HG02885 (cell line): ENCODE measurements around the gene SERPINA12.
"Not testable (repeated sequence)": the region's sequence is repeated elsewhere in the genome, so short reads cannot be mapped to it uniquely, and the experiment has no call there.

Experiments
- ATAC-seq: cut with Tn5 transposase; IDR thresholded peaks from one replicate; pipeline ENCODE4 v1.9.1; 2021; ENCODE audit warnings: mild to moderate bottlenecking; ENCODE audit not compliant: unreplicated experiment, poor library complexity

Gene SERPINA12

DNA sequence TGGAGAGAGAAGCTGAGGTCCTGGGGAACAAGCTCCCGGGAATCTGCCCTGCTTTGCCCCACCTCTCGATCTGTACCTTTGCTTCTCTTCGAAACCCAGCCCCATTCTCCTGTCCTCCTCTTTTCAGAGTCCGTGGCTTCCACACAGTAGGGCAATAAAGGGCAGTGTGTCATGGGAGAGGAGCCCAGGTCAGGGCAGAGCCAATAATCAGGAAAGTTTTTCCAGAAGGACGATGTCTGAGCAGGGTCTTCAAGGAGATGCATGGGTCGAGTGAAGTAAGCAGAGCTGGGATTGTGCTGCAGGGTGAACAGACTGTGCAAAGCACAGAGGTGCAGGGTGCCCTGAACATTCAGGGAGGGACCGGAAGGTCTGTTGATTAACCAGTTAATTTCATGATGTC is 29.9 kb upstream of the SERPINA12 start:
- ATAC-seq: no peak

DNA sequence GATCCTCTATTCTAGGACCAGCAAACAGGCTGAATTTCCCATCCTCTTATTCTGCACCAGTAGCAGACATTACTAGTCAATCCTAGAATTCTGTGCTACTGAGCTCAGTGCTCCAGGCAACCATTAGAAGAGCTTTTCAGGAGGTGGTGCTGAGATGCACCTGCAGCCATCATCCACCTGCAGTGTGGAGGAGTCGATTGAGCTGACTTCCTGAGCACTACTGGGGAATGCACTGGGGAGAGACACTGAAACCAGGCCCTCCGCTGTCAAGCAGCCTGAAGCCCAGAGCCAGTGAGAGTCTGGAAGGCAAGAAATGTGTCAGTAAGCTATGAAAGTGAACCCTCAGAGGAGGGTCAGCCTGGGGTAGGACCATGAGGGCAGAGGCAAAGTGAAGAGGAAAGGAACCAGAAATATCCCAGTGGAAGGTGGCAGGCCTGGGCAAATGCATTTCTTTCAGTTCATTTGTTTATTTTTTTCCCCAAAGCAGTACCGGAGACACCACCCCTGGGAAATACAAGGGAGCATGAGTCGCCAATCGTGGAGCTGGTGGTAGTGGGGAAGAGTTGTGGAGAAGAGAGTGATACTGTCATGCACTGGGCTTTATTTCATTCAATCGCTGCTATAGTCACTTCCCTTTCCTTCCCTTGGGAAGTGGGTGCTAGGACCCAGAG is 28.9 kb upstream of the SERPINA12 start:
- no peak for ATAC-seq

DNA sequence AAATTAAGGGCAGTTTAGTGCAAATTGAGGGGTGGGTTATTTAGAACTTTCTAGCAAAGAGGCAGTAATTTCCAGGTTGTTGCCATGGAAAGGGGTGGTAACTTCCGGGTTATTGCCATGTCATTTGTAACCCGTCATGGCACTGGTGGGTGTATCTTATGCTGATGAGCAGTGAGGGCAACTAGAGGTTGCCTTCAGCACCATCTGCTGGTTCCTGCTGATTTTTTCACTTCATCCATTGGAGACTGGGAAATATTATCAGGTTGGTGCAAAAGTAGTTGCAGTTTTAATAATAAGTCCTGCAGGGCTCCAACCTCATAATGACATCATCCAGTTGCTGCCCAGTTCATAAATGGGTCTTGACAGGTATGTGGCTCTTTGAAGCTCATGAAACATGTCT is 27.6 kb upstream of the SERPINA12 start:
- no peak for ATAC-seq

DNA sequence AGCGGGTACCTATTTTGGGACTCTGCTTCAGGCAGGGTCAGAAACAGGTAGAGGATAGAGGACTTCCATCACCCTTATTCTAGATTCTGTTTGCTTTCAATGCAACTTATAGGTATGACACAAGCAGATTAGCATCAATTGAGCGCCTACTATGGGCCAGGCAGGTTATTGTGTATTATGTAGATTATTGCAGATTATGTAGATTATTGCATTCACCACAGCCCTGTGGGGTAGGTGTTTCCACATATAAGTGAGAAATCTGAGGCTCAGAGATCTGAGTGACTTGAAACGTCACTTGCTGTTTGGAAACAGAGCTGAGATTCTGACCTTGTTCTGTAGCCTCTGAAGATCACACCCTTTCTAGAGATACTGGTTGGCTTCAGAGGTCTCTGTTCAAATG is 26.2 kb upstream of the SERPINA12 start:
- no peak for ATAC-seq

DNA sequence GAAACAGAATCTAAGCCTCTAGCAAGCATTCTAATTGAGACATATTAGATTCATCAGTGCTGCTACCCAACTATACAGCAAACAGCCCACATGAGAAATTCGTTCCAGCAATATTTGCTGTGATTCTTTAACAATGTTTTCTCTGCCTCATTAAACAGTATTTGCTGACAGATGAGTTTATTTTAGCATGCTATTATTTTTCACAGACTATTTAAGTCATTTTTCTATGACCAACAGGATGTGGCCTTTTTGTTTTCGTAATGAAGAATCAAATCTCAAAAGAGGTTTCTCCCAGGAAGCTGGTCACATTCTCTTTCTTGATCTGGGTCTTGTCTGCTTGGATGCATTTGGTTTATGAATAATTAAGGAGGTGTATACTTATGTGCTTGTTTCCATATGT is 23.2 kb upstream of the SERPINA12 start:
- ATAC-seq: no peak

DNA sequence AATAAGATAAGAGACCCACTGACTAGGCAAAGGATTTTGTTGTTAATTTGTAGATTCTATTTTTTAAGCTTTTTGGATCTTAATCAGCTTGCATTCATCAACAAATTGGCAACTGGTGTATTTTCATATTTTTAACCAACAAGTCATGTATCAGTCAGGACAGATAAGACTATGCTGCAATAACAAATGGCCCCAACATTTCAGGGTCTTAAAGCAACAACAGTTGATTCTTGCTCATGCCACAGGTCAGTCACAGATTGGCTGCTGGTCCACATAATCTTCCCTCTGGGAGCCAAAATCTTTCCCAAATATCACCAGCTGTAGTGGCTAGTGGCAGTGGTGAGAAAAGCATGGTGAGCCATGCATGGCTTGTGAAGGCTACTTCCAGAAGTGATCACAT is 21.9 kb upstream of the SERPINA12 start:
- no peak for ATAC-seq

DNA sequence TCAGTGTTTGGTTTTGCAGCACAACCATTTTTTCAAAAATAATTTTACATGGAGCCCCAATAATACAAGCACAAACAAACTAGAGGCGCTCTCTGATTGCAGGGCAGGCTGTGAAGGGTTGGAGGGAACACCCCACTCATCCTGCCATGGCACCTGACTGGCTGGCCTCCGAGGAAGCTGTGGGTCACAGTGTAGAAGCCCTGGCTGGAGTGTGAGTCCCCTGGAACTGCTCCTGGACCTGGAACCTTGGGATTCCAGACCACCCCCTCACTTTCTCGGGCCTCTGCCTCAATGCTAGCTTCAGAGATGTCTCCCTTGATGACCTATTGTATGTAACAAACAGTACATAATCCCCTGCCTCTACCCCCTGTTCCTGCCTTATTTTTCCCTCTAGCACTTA is 14.8 kb upstream of the SERPINA12 start:
- ATAC-seq: no peak

DNA sequence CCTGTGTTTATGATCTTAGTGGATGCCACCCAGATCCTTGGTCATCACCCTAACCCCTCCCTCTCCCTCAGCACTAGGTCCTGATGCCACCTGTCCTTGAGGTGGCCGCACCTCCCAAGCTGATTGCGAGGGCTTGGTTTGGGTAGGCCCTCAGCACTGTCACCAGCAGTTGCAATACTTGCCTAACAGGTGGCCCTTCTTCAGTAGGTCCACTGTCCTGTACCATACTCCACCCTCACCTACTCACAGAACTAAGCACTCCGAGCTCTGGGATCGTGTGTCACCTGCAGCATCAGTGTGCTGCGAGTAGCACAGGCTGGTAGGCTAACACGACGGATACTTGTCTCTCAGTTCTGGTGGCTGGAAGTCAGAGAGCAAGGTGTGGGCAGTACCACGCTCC is 14.0 kb upstream of the SERPINA12 start:
- ATAC-seq: no peak

DNA sequence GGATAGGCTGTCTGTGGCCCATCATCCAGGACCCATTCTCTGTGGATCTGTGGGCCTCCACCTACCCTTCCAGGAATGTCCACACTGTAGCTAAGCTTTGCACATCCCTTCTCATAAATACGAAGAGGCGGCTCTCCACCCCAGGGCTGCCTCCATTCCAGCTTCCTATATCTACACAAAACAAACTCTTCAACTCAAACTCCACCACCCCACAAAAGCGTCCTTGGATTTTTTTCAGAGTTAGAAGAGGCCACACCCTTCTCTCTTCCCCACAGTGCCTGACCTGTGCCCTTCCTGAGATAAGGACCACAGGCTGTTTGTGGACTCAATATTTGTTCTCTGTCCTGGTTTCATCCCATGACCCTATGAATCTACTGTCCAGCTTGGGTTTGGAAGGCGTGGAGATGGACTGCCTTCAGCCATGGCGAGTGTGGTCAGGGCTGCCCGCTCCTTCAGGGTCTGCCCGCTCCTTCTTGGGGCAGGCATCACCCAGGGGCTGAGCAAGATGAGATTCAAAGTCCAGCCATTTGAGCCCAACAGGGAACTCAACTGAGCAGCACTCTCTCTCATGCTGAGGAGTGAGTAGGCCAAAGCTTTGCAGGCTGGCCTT is 13.0 kb upstream of the SERPINA12 start:
- no peak for ATAC-seq

DNA sequence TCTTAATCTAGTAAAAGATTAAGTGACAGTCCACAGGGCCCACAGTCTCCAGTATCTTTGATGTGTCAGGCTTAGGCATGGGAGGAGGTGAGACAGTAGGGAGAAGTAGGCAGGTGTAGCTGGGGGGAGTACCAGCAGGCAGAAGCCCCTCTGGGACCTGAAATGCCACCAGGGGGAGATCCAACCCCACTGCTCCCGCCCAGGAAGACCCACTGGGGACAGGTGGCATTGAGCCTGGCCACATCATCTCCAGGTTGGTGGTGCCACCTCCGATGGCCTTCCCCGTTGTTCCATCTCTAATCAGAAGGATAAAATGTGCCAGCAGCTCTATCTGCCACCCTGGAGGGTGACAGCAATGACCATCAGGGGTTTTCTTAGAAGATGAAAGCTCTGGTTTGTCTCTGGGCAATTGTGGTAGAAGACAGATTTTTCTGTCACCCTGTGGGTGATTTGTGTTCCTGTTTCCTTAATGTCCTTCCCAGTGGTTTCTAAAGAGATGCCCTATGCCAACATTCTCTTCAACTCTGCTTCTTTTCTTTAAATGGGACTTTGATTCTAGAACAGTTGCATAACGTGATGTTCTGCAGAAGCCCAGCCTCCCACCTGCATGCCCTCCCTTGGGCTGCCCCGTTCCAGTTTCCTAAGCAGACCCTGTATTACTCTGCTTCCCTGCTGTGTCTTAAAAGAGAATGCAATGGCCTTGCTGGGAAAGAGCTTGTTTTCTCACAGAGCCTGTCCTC is 12.3 kb upstream of the SERPINA12 start:
- no peak for ATAC-seq

DNA sequence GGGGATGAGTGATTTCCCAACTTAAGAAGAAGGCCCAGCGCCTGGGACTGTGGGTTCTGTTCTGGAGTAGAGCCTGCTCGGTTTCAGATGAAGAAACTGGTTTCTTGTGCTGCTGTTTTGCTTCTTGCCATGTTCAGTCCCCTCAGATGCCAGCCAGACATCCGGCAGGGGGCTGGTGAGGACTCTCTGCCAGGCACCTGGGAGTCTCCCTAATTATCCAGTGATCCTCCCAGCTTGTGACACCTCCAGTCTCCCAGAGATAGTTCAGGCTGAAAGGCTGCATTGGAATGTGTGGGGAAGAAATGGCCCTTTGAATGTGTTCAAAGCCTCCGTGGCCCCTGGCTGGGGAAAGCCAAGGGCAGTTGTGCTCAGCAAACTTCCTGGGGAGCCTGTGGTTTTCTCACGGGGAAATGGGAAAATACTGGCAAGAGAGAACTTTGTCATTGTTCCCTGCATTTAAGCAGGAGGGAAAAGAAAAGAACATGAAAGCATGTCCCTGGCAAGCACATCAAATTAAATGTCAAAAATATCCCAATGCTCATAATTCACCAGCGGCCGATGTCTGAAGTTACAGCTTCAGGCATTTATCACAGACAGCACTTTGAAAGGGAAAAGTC is 8.5 kb upstream of the SERPINA12 start:
- ATAC-seq: no peak

DNA sequence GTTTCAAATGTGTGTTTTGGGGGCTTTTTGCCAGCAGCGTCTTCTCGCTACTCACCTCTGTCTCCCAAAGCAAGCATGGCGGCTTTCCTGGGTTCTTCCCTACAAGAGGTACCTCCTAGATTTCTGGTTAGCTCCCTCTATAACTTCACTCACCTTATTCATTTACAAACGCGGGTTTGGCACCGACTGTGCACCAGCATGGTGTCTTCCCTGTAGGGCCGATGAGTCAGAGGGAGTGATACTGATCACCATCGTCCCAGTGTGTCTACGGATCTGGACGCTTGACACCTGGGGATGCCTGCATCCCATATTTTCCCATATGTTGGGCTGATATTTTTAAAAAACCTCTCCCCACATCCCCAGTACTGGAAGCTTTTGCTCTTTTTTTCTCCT is 8.0 kb upstream of the SERPINA12 start:
- ATAC-seq: no peak

DNA sequence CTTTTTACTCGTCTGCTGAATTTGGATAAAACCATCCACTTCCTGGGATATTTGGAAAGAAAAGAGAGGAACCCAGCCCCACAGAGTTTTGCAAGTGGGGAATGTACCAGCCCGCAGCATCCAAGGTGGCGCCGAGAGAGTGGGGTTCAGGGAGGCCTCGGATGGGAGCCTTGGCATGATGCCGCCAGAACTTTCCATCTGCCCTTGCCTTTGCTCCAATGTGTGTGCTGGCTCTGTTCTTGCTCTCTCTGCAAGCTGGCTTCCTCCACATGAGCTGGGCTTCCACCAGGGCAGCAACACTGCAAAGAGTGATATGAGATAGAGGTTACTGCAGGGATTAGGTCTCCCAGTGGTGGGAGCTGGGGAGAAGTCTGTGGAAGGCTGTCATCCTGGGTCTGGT is 6.6 kb upstream of the SERPINA12 start:
- ATAC-seq: no peak

DNA sequence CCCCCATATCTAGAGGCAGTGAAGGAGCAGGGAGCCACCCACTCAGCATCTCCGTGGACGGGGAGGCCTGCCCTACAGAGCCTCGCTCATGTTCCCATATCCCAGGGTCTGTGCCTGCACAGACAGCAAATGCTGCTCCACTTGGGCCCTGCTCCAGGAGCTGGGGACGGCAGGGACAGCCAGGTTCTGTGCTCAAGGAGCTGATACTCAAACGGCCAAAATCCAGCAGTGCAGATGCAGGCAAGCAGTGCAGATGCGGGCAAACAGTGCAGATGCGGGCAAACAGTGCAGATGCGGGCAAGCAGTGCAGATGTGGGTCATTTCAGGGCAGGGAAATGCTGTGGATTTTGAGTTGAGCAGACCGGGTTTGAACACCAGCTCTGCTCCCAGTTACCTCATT is 6.2 kb upstream of the SERPINA12 start:
- no peak for ATAC-seq

DNA sequence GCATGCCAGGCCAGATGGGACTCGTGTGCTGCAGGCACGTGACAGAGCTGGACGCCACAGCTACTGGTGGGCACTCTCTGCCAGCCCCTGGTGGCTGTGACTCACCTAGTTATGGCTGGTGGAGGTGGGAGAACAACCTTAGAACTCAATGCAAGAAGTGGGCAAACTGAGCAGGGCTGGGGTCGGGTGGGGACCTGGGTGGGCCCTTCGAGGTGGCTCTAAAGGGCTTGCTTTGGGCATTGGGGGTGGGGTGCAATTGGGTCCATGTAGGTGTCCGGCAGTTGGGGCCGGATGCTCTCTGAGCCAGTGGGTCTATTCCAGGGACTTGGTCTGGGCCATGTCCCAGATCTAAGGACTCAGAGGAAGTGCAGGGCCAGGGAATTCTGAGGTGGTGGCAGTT is 5.1 kb upstream of the SERPINA12 start:
- no peak for ATAC-seq

DNA sequence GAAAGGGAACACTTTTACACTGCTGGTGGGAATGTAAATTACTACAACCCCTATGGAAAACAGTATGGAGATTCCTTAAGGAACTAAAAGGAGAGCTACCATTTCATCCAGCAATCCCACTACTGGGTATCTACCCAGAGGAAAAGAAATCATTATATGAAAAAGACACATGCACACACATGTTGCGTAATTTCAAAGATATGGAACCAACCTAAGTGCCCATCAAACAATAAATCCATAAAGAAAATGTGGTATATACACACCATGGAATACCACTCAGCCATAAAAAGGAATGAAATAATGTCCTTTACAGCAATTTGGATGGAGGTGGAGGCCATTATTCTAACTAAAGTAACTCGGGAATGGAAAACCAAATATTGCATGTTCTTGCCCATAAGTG is 1.2 kb upstream of the SERPINA12 start:
- ATAC-seq: not testable (repeated sequence)

DNA sequence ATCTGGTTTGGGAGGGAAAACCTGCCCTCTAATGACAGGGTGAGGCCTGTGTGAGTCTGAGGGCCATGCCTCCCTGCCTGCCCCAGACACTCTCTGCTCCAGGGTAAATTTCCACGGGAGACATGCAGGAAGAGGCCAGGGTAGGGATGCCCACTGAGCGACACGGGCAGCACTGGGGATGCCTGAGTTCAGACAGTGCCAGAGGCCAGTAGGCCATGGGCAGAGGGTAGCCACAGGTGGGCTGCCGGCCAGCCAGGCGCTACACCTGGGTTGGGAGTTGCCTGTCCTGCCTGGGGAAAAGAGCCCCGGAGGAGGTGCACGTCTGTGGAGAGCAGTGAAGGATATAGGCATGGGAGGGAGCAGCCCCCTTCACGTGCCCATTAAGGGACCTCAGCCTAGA is 3.6 kb downstream of the SERPINA12 start:
- no peak for ATAC-seq

DNA sequence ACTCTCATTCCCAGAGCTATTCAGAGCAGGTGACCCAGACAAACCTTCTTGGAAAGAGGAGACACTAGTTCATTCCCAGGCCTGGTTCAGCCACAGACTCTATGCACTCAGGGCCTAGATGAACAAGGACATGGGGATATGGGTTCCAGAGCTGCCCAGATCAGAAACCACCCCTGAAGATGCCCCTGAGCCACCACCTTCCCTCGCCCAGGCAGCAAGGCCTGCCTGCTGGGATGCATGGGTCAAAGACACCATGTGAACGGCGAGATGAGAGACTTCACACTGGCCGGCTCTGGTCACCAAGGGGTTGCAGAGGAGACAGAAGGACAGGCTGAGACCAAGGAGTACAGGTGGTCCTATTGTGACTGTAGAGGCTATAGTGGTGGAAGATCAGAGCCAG is 4.1 kb downstream of the SERPINA12 start:
- ATAC-seq: no peak

DNA sequence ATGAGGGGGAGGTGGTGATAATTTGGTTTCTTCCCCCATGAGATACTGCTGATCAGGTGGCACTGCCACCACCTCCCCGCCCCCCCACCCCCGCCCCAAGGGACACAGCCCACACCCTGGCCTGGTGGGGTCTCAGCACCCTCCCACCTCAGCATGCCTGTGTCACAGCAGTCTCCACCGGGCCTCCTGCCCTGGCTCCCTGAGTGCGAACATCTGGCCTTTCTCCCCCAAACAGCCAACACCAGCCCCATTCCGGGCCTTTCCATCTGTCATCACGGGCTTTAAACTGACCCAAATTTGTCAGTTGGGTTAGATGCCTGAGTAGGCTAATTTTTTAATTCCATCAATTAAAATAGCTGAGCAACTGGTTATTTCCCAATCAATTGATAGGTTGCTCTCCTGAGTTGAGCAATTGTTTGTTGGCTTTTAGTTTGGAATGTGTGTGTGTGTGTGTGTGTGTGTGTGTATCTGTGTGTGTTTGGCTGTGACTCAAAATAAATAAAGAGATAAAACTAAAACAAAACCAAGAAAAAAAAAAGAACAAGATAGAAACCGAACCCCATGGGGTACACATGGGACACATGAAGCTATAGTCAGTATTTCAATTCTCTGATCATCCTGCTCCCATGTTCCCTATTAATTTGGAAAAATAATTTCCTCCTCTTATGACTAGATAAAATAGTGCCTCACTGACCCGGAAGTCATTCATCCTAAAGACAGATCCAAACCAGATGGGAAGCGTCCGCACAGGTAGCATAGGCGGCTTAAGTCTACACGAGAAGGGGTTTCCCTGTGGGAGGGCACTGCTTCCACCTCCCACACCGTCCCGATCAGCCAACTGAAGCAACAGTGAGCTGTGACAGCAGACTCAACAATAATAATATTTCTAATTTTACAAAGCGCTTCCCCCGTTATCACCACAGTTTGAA is 7.4 kb downstream of the SERPINA12 start:
- ATAC-seq: no peak

DNA sequence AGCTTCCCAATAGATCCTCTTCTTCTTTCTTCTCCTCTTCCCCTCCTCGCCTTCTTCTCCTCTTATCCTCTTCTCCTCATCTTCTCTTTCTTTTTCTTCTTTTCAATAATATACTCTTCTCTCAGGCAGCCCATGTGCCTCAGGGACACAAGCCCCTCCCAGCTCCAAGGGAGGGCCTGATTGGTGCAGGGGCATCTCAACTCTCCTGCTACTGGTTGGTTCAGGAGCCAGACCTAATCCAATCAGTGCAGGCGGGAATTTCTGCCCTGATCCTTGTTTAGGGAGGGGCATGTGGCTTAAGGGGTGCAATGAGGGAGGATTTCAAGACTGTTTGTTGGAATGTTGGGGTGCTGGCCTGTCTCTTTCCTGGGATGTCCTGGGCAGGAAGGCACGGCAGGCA is 9.0 kb downstream of the SERPINA12 start:
- ATAC-seq: no peak
